AG09319 (cell line): Measurements from ENCODE around the gene RCAN3.

Source experiments
- DNase-seq: peaks from one replicate; pipeline ENCODE4 v3.0.0-alpha.2; 2010; ENCODE audit warnings: low read depth; ENCODE audit errors: extremely low read depth
- CTCF ChIP-seq: IDR thresholded peaks from 2 replicates; pipeline ENCODE4 v1.5.1; 2011; ENCODE audit warnings: low read depth, mild to moderate bottlenecking, inconsistent platforms, low read length, moderate library complexity

RCAN3 gene

GRCh38 chr1:24493785-24494184, 8.9 kb upstream of the RCAN3 start:
- no peak for TF ChIP-seq CTCF
- no peak for DNase-seq

GRCh38 chr1:24498589-24498988, 4.0 kb upstream of the RCAN3 start:
- TF ChIP-seq CTCF, result no peak
- DNase-seq, result no peak

GRCh38 chr1:24500448-24501048, 2.1 kb upstream of the RCAN3 start:
- TF ChIP-seq CTCF, result no peak
- no peak for DNase-seq

GRCh38 chr1:24501371-24502064, 1.1 kb upstream of the RCAN3 start:
- no peak for DNase-seq
- TF ChIP-seq CTCF, result no peak

- no peak for TF ChIP-seq CTCF
- DNase-seq, result peak; percentile 16
Measured at GRCh38 chr1:24502065-24502708, 449 bp upstream of the RCAN3 start.

GRCh38 chr1:24503059-24503751, 569 bp downstream of the RCAN3 start:
- TF ChIP-seq CTCF, result no peak
- DNase-seq, result no peak
